HG03103 (cell line): ENCODE results near the gene PPP1R3C.

ENCODE experiments used
- ATAC-seq: cut with Tn5 transposase; IDR thresholded peaks from one replicate; pipeline ENCODE4 v1.9.1; 2021; ENCODE audit warnings: low read depth; ENCODE audit not compliant: unreplicated experiment

The PPP1R3C gene

DNA sequence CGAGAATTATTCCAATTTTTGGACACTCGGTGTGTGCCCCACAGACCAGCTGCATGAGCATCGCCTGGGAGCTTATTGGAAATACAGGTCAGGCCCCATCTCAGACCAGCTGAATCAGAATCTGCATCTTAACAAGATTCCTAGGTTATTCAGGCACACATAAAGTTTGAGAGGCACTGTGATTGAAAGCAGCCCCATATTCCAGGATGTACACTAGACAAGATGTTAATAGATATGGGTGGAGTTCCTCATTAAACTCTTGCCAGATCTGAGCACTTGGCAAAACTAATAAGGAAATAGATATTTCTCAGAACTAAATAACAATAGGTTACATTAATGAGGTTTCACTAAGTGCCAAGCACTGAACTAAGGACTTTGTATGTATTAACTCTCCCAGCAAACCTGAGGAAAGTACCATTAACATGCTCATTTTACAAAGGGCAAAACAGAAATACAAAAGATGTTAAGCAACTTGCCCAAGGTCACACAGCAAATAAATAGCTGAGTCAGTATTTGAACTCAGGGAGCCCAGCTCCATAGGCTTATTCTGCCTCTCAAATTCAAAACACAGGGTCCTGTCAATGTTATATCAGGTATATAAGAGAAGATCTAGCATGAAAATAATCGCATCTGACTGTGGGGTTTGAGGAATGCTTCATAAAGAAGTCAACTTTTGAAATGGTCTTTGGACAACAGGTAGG is 29.9 kb downstream of the PPP1R3C start:
- no peak for ATAC-seq

DNA sequence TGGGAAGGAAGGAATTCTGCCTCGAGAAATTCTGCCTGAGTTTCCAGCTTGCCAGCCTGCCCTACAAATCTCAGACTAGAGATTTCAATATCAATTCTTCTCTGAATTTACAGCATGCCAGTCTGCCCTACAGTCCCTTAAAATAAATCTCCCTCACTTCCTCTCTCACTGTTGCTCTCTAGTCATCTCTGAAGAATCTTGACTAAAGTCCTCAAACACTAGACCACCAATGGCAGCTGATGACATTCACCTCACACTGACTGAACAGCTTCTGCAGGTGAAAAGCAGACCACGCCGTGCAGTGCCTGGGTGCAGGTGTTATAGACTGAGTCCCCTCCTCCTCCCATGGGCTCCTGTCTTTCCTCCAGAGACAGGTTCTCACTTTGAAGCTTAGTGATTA is 30.4 kb downstream of the PPP1R3C start:
- no peak for ATAC-seq

DNA sequence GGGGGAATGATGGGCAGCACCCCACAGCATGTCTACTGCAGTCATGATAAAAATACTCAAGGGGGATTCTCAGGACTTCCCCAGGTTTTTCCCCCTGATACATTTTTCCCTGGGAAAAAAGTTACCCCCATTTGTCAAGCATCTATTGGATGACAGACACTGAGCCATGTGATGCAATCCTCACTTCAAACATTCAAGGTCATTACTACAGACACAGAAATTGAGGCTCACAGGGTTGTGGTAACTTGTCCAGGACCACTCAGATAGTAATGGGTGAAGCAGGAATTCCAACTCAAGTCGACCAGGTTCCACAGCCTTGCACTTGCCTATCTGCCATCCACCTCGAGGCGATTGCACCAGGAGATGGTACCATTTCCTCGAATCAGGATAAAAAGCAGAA is 31.7 kb downstream of the PPP1R3C start:
- ATAC-seq: no peak

DNA sequence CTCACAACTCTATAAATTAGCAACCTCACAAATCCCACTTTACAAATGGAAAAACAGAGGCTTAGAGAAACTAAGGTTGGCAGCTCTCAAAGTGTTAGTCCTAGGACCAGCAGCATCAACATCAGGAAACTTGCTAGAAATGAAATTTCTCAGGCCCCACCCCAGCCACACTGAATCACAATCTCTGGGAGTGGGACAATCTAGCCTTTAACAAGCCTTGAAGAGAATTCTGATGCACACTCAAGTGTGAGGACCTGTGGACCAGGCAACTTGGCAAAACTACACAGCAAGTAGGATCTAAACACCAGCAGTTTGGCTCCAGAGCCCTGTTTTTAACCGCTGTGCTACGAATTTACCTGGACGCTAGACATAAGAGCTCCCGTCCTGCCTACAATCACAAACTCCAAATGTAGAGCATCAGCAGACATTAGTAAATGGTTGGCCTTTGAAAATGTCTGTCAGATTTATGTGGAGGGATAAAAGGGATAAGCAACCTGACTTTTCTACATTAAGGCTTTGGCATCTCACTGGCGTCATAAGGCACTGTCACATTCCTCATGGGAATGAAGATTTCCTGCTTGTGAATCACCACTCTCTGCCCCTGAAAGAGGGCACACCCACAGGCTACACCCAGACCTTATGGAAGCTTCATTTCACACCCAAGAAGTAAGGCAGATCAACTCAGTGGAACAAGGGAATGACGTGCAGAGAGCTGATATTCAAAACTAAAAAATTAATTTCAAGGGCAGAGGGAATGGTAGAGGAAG is 34.5 kb downstream of the PPP1R3C start:
- ATAC-seq: no peak

DNA sequence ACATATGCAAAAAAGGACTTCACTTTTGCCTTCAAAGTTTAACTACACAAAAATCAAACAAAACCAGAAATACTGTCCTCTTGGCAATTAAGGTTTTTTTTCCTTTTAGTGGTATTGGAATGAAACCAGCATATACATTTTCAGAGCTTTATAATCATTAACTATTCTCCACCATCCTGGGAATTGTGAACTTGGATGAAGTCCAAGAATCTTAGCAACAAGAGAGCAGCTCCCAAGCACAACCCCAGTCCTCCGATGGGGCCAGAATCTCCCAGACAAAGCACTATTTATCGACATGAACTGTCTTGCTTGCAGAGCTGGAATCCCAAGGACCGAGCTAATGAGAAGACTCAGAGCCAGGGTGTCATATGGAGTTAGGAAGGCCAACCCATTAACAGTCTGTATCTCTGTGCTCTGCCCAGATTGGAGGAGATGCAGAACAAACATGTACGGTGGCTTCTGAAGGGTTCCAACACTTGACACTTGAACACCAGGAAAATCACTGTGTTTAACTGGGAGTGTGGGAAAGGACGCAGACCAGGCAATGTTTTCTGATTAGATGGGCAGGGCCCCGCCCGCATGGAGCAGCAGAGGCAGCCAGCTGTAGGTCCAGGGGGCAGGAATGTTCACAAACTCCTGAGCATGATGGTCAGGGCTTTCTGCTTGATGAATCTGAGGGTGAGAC is 35.5 kb downstream of the PPP1R3C start:
- ATAC-seq: no peak

DNA sequence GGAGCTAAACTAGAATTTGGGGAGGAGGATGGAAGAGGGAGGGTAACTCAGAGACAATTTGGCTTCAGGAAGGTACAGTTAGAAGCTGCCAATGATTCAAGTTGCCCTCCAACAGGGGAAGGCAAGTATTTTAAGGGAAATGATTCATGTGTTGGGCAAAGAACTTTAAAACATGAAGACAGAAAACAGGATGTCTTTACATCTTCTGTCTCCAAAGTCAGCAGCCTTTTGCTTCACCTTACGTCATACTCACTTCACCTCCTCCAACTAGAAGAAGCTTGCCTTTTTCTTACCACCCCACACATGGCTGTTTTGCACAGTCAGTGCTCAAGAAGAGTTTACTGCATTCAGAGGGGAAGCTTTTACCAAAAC is 36.1 kb downstream of the PPP1R3C start:
- no peak for ATAC-seq

DNA sequence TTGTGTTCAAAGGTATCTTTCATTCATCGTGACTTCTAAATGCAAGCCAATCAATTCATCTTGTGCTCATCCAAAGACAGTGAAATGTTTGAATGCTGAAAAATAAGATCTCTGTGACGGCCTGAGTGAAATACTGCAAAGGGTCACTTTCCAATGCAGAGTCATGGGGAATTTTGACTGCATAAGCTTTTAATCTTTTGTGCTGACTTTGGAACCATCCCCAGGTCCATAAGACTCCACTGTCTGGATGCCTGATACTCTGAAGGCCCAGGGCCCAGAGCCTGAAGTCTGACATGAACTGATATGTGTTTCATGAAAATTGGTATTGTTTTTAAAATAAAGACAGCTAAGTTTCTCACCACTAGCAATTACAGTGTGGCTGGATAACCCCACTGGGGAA is 39.0 kb downstream of the PPP1R3C start:
- no peak for ATAC-seq

DNA sequence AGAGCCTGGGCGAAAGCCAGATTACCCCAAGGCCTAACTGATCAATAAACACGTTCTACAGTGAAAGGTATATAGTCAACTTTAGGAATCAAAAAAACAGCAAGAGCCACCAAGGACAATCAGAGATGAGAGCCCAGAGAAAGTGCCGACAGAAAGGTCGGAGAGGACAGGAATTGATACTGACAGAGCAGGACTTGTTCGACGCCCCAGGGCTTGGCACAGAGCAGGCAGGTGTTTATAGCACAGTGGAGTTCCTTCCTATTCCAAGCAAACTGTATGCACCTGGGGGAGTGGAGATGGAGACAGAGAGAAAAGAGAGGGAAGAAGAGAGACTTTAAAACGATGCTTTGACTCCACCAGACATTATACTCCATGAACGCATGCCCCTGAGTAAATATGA is 39.5 kb downstream of the PPP1R3C start:
- no peak for ATAC-seq

DNA sequence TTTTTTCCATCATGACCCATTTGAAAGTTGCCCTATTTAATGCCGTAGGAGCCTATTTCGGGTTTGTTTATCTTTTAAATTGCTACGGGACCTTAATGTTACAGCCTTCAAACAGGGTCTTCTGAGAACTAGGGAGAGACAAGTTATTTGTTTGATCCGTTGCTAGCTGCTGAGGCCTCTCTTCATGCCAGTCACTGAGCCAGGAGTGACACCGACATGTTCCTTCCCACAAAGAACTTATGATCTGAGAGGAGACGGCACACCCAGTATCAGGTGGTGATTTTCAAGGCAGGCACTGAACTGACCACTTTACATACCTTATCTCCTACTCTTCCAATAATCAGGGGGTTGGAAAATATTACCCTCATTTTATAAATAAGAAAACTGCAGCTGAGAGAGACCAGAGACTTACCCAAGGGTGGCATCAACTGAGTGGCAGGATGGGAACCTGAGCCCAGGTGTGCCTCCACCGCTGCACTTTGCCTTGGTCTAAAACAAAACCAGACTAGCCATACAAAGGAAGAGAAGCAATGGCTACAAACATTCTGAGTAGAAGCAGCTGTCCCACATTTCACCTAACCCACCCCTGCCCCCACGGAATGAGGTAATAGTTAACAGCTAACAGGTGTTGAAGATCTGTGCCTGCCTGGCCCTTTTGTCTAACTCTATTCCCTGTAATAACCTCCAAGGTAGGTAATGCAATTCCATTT is 40.5 kb downstream of the PPP1R3C start:
- ATAC-seq: no peak

DNA sequence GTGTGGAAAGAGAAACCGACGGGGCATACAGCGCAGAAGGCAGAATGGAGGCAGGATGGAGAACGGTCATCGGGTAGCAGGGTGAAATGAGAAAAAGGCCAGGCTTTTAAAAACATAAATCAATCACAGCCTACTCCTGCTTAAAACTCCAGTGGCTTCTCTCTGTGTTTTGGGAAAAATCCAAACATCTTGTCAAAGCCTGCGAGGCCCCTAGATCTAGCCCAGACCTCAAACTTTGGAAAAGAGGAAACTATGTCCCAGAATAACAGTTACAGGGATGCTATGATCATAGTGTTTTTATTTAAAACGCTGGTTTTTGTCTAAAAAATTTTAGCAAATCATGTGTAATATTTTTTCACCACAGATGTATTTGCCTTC is 41.1 kb downstream of the PPP1R3C start:
- no peak for ATAC-seq

DNA sequence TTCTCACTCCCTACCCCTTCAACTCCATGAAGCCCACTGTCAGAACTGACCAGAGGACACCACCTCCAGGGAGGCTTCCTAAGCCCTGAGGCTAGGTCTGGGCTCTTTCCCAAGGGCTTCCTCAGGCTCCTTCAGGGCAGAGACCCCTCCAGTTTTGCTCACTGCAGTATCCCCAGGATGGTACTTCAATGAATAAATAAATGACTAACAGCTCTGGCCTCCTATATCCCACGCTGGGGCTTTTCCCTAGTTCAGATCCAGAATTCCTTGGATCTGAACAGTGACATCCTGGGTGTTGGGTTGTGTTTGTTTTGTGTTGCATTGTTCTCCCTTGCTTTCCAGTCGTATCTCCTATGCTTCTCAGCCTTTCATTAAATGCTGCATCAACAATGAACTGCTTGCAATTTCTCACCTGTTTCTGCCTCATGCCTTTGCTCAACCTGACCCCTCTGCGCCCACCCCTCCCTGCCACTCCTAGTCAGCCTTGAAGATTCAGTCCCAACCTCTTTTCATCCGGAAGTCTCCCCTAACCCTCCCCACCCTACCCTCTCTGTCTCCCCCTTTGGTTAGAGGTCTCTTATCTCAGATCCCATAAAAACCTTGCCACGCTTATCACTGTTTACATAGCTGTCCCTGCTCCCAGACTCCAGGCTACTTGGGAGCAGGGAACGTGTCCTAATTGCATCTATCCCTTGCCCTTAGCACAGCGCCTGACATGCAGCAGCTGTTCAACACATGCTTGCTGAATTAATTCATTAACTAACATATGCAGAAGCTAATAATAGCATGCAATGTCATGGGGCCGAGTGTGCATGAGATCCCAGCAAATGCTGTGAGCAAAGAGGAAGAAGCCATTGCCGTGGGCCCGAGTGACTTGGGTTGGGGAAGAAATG is 41.7 kb downstream of the PPP1R3C start:
- no peak for ATAC-seq

DNA sequence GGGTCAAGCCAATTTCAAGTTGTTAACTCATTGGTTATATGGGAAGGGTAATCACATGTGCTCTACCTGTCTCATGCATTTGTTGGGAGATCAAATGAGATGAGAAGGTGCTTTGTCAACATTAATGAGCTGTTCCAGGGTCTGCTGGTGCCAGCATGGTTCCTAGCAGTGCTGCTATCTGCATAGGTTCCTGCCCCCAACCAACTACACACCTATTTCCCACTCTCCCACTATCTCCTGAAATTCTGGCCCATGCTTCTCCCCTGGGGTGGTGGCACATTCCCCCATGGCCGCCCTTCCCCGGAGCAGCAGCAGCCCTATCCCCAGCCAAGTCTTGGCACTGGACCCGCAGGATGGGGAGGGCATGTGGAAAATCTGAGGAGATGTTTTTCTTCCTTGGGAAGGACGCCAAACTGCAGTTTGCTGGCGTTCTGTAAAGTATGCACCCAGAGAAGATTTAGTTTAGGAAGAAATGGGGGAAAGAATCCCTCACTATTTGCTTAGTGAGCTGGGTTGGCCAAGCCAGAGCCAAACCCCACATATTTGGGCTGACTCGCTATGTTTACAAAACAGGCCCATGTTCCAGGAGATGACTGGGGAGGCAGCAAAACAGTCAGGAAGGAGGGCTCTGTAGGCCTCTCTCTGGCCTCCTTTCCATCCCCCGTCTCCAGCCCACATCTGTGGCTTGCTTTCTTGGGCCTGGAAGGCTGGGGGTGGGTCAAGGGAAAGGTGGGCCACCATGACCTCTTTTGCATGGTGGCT is 42.5 kb downstream of the PPP1R3C start:
- ATAC-seq: no peak

DNA sequence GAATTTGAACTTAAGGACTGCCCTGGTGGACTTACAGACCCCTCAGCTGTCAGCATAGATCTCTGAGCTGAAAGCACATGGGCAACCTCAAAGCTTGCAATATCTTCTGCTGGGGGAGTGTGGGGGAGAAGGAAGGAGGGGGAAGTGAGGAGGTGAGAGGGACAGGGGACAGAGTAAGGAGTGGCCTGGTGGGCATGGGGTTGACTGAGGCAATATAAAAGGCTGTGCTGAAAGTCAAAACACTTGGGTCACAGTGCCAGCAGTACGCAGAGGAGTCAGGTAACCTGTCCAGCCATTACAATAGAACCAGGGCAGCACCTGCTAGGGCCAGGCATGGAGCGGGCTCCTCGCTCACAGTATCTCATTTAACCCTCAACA is 43.2 kb downstream of the PPP1R3C start:
- no peak for ATAC-seq

DNA sequence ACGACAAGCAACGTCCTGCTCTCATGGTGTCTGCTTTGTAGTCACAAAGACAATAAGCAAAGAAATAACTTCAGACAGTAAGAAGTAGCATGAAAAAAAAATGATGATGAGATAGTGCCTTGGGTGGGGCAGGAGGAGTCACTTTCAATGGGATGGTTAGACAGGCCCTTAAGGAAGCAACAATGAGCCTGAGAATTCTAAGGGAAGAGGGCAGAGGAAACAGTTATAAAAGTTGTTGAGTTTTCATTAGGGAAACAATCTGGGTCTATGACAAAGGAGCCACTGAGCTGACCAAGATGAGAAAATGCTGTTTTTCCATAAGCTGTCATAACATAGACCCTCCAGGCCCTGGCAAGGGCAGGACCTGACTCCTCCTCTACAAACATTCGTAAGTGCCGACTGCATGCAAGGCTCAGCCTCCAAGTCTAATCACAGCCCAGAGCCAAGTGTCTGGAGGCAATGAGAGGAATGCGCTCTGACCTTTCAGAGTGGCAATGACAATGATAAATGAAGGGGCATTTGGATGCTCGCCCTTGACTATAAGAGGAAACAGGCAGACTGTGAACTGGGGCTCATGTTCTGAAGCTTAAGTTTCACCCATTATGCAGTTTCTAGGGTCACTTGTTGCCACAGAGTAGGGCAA is 43.7 kb downstream of the PPP1R3C start:
- ATAC-seq: no peak

DNA sequence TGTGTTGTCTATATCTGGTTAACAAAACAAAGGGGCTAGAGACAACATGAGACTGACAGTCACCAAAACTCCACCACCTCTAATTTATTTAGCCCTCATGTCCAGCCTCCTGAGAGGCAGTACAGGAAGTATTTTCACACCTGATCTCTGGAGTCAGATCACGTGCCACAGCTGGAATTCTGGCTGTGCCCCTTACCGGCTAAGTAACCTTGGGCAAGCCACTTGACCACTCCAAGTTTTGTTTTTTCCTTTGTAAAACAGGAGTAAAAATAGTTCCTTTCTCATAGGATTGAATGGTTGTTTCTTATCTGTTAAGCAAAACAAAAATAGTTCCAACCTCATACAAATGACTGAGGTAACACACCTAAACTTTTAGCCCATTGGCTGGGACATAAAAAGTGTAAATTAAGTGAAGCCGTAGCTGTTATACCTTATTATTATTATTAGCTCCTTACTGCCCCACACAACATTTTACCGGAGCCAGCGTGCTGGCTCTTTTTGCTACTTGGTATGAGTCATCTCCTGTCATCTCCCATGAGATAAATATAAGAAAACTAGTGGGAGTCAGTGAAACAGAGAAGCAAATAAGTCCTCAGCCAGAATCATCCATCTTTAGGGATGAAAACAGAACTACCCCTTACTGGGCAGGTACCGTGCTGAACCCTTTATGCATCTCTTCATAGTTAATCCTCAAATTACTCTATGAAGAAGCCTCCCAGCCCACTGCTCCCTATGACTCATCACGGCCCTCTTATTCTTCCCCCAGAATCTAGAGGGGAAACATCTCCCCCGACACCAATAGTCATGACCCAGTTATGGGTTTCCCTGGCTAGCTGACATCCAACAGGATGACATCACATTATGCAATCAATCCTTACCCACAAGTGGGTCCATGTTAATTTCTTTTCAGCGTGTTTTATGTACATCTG is 44.9 kb downstream of the PPP1R3C start:
- no peak for ATAC-seq

DNA sequence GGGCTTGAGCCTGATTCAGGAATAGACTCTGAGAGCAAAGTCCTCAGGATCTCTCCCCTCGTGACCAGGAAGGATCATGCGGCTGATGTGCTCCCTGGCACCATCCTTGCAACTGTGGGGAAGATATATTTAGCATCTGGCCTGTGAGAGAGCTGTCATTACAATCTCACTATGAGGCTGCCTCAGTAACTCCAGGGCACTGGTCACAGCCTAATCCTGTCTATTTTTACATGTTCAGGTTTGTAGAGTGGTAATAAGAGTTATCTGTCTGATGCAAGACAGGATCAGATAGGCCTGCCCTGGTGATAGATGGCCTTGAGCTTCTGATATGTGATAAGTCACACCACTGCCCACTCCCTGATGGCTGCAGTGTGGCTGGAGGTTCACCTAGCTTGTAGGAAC is 50.7 kb downstream of the PPP1R3C start:
- no peak for ATAC-seq

DNA sequence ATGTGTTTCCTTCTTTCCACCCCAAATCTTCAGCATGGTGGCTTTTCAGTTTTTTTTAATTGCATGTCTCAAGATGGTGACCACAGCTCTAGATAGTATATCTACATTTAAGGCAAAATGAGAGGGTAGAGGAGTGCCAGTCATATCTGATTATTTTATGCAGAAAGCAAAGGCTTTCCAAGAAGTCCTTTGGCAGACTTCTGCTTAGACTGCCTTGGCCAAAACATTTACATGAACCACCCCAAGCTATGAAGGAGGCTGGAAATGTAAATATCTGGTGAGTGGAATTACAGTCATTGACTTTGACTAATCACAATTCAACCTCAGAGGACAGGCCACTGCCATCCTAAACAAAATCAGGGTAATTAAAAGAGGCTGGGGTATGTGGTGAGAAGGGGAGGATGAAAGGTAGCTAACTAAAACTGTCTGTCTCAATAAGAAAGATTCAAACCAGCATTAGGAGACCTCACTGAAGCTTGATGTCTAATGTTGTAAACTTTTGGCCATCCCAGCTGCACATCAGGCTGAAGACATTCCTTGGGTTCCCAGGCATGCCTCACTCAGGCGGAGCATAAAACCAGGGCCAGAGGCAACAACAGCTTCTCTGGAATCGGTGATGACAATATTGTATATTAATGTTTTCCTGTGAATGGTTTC is 53.4 kb downstream of the PPP1R3C start:
- ATAC-seq: no peak
